Measurements from ENCODE around the gene MAPRE2.

The MAPRE2 gene

DNA sequence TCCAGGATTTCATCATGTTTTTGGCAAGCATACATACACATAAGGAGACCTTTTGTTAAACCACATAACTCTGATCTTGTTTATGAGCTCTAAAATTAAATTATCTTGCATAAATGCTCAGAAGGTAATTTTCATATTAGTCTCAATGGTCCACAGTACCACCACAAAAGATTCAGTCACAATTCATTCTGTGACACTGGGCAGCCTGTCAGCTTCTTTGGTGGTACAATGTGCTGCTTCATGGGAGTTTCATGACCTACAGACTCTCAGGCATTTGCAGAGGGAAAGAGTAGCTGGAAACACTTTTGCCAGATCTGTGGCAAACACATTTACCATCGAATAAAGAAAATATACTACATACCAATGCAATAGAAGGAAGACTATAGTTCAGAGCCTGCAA, 148.3 kb downstream of the MAPRE2 start:
- no peak for DNase-seq

DNA sequence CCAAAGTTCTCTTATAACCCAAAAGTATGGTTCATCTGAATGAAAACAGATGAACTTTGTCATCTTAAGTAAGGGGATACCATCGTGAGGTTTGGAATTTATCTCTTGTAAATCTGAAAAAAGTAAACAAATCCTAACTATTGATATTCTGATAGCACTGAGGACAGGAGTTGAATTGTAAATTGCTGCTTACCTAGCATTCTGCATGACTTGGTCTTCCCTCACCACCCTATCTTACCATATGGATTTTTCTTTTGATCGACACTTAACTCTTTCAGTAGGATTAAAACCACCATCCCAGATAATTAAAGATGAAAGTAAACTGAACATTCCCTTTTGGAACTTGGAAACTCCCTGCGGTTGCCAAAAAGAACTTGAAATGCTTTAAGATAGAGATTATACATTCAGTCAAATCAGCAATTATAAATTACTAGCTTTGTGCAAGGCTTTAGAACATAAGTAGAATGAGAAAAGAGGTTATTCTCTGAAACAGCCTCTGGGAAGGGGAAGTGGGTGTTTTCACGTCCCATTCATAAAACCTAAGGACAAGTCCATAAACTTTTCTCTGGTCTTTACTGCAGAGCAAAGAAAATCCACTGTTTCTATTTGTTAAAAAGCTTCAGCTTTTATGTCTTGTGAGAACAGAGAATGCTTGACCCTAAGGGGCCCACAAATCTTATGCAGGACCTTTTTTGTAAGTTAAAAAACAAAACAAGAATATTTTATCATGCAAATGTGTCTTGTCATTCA, 149.9 kb downstream of the MAPRE2 start:
- no peak for DNase-seq

DNA sequence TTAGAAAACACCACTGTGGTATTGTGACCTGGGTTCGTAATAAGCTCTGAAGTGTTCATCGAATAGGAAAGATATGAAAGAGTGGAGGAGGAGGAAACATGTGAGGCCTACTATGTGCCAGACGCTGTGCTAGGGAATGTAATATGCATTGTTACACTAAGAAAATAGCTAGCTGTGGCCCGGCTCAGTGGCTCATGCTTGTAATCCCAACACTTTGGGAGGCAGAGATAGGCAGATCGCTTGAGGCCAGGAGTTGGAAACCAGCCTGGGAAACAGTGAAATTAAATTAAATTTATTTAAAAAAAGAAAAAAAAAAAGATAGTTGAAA, 150.4 kb downstream of the MAPRE2 start:
- no peak for DNase-seq

DNA sequence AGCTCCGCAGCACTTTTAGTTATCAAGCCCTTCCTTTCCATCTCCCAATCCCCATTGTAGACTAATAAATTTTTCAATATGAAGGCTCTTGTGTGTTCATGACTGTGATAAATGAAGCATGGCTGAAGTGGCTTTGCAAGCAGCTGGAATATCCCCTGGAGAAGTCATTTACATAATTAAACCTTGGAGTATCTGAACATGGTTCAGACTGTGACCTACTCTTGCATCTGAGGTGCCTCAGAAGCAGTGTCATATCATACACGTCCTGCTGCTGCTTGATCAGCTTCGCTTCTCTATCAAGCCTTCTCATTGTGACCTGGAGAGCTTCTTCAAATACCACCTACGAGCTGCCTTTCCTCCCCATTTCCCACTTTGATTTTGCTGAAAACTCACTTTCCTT, 151.2 kb downstream of the MAPRE2 start:
- DNase-seq: no peak

Measured in stimulated activated CD4-positive, alpha-beta T cell treated with anti-CD3 and anti-CD28 coated beads, Interleukin-15, amount 100 ng/mL, for 24 hours (primary cell).